ENCODE measurements around the gene UBASH3A.

DNA sequence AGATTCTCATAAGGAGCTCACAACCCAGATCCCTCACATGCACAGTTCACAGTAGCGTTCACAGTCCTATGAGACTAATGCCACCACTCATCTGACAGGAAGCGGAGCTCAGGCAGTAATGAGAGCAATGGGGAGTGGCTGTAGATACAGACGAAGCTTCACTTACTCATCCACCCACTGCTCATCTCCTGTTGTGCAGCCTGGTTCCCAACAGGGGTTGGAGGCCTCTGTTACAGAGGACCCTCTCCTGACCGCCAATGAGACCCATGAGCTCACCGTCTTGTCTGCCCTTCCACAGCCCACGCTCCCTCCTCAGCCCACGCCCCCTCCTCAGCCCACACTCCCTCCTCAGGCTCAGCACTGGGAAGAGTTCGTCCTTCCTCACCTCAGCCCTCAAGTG, 52.8 kb downstream of the UBASH3A start:
- TF ChIP-seq EZH2 (IDR thresholded peaks at IDR 0.05) (no peak), SP1 (IDR thresholded peaks at IDR 0.05; ENCODE audit: low read depth) (no peak), CTCF (IDR thresholded peaks at IDR 0.05 in 2 of 3, conservative IDR thresholded peaks at IDR 0.05 in 1 of 3; ENCODE audit: borderline replicate concordance in 1 of 3, insufficient read depth in 1 of 3, low read depth in 2 of 3, low read length in 2 of 3) (no peak), TCF7L2 (IDR thresholded peaks at IDR 0.05; ENCODE audit: borderline replicate concordance, extremely low read depth, insufficient read depth, insufficient read length) (no peak)

Measured in HCT116 (cell line).